ENCODE results near the gene PDCD11. TPM values are rescaled to one million over a fixed set of nuclear protein-coding genes. Genes with fewer than 3 reads are reported as not detected.

The PDCD11 gene
- total RNA-seq, 1 experiment from 2014 or later = 106 TPM

GRCh38 chr10:103394180-103394579, 2.2 kb upstream of the PDCD11 start:
- no peaks in the 10 kb centered on the region for H3K9me3 ChIP-seq (ENCODE audit: control insufficient read depth in 1 of 2, insufficient read depth in 1 of 2, low read depth in 1 of 2, low read length in 2 of 2)
- ATAC-seq (no peak), DNase-seq (ENCODE audit: low read depth, low spot score) (no peak)
- RAD21 ChIA-PET (ENCODE audit: low non-redundant PET in 1 of 2, low total read pairs in 2 of 2, uncharacterized antibody in 2 of 2, unreplicated experiment in 2 of 2) = no interaction called here
- CTCF ChIA-PET = no interaction called here
- no peaks in the 10 kb centered on the region for H3K9me2 ChIP-seq (ENCODE audit: insufficient read depth)
- H2AFZ ChIP-seq (ENCODE audit: low read depth, low read length, poor library complexity, severe bottlenecking) = no peak overlapping the region
- POLR2A ChIA-PET = interaction anchor here (0.5 kb wide), 1 partner anchor 674 kb away, joined by 3 read pairs; no protein-coding TSS in a partner anchor
- H4K20me1 ChIP-seq (ENCODE audit: insufficient read depth) = peaks cover 15% of the 10 kb centered on the region; the same call in 1 of the 2 replicates
- peaks cover 13 to 27% of the 10 kb centered on the region in 2 experiments; a peak in 3 of 4 replicates for H3K4me1 ChIP-seq (ENCODE audit: control insufficient read depth in 1 of 2, insufficient read depth in 2 of 2, low read length in 2 of 2)
- BruUV-seq (replicated peaks) = no TSS peak
- intact Hi-C loops (cut with micrococcal nuclease) = no loop called here
- H3K36me3 ChIP-seq (ENCODE audit: control insufficient read depth in 1 of 2, insufficient read depth in 2 of 2, low read length in 2 of 2) = peaks cover 34 to 56% of the 10 kb centered on the region in 2 experiments
- H3K27me3 ChIP-seq (ENCODE audit: insufficient read depth, low read length) = no peaks in the 10 kb centered on the region
- peak overlapping the region; percentile 82; the same call in 1 of the 2 replicates for H3K4me2 ChIP-seq (ENCODE audit: low read length)
- H3K4me3 ChIP-seq (replicated peaks in 1 of 2; ENCODE audit: low read depth in 1 of 2, low read length in 2 of 2) = no peak overlapping the region
- TF ChIP-seq CEBPB (IDR thresholded peaks at IDR 0.05; ENCODE audit: low read depth) = no peak
- TF ChIP-seq ZBTB33 (IDR thresholded peaks at IDR 0.05; ENCODE audit: extremely low read depth, insufficient replicate concordance, low read length) = no peak
- TF ChIP-seq ZNF274 (IDR thresholded peaks at IDR 0.05; ENCODE audit: low read depth, low read length) = no peak
- peaks cover 90% of the 10 kb centered on the region for H3K79me2 ChIP-seq (ENCODE audit: insufficient read depth, low read length)
- H3K27ac ChIP-seq (ENCODE audit: low read depth, low read length) = no peak overlapping the region
- no peak overlapping the region for H3K9ac ChIP-seq (ENCODE audit: low read length)

DNA sequence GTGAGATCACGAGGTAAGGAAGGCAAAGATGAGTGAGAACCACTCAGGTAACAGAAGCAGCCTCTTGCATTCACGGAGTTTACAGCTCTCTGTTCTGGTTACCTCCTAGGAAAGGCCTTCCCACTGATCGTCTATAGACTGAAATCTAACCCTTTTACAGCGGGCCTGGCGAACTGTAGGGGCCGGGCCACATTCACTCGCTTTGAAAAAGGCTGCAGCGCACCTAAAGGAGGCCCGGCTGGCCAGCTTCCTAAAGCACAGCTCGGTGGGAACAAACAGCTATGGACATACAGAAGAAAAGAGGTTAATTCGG, 716 bp upstream of the PDCD11 start:
- ATAC-seq = peak; percentile 0; the same call in 1 of the 2 replicates
- Histone ChIP-seq H4K20me1 (ENCODE audit: insufficient read depth) (peaks cover 15% of the 10 kb centered on the region; the same call in 1 of the 2 replicates), H3K27ac (ENCODE audit: low read depth, low read length) (peak overlapping the region; percentile 71), H3K27me3 (ENCODE audit: insufficient read depth, low read length) (no peaks in the 10 kb centered on the region), H3K9ac (ENCODE audit: low read length) (peak overlapping the region; percentile 83), H3K4me3 (replicated peaks in 1 of 2; ENCODE audit: low read depth in 1 of 2, low read length in 2 of 2) (peak overlapping the region; percentile 83 to 95), H3K9me2 (ENCODE audit: insufficient read depth) (no peaks in the 10 kb centered on the region), H3K36me3 (ENCODE audit: control insufficient read depth in 1 of 2, insufficient read depth in 2 of 2, low read length in 2 of 2) (peaks cover 42 to 60% of the 10 kb centered on the region in 2 experiments), H3K4me1 (ENCODE audit: control insufficient read depth in 1 of 2, insufficient read depth in 2 of 2, low read length in 2 of 2) (peaks cover 13 to 27% of the 10 kb centered on the region in 2 experiments; a peak in 3 of 4 replicates), H2AFZ (ENCODE audit: low read depth, low read length, poor library complexity, severe bottlenecking) (no peak overlapping the region), H3K79me2 (ENCODE audit: insufficient read depth, low read length) (peaks cover 97% of the 10 kb centered on the region), H3K4me2 (ENCODE audit: low read length) (peak overlapping the region; percentile 82), H3K9me3 (ENCODE audit: control insufficient read depth in 1 of 2, insufficient read depth in 1 of 2, low read depth in 1 of 2, low read length in 2 of 2) (no peaks in the 10 kb centered on the region)
- ChIA-PET CTCF (interaction anchor here (0.9 to 1.7 kb wide), 2 partner anchors 55 to 561 kb away, joined by 3 to 4 read pairs; no protein-coding TSS in a partner anchor), POLR2A (interaction anchor here (1.1 to 1.2 kb wide), 2 partner anchors 28 to 313 kb away, joined by 3 read pairs; no protein-coding TSS in a partner anchor), RAD21 (ENCODE audit: low non-redundant PET in 1 of 2, low total read pairs in 2 of 2, uncharacterized antibody in 2 of 2, unreplicated experiment in 2 of 2) (no interaction called here)
- DNase-seq (ENCODE audit: low read depth, low spot score) = no peak
- intact Hi-C loops (cut with micrococcal nuclease) = loop anchor here (1.0 to 2.0 kb wide), 3 partner anchors 27 to 477 kb away; partner anchors contain the start of gene CNNM2
- BruUV-seq (replicated peaks) = no TSS peak
- TF ChIP-seq, protein P1, sequence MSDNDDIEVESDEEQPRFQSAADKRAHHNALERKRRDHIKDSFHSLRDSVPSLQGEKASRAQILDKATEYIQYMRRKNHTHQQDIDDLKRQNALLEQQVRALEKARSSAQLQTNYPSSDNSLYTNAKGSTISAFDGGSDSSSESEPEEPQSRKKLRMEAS (IDR thresholded peaks at IDR 0.05) = no peak
- TF ChIP-seq, protein P2, sequence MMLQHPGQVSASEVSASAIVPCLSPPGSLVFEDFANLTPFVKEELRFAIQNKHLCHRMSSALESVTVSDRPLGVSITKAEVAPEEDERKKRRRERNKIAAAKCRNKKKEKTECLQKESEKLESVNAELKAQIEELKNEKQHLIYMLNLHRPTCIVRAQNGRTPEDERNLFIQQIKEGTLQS (IDR thresholded peaks at IDR 0.05) = no peak
- TF ChIP-seq SIN3A (IDR thresholded peaks at IDR 0.05; ENCODE audit: low read depth) (no peak), JUND (IDR thresholded peaks at IDR 0.05) (no peak), CEBPB (IDR thresholded peaks at IDR 0.05; ENCODE audit: low read depth) (no peak), ZNF274 (IDR thresholded peaks at IDR 0.05; ENCODE audit: low read depth, low read length) (no peak), POLR2A (IDR thresholded peaks at IDR 0.05; ENCODE audit: borderline replicate concordance, extremely low read depth, insufficient read depth, insufficient read length) (no peak), ELF1 (IDR thresholded peaks at IDR 0.05; ENCODE audit: borderline replicate concordance, low read depth) (no peak), CTCF (IDR thresholded peaks at IDR 0.05 in 2 of 3, conservative IDR thresholded peaks at IDR 0.05 in 1 of 3; ENCODE audit: borderline replicate concordance in 1 of 3, insufficient read depth in 1 of 3, low read depth in 2 of 3, low read length in 2 of 3) (no peak), ZBTB33 (IDR thresholded peaks at IDR 0.05; ENCODE audit: extremely low read depth, insufficient replicate concordance, low read length) (no peak), TCF7L2 (IDR thresholded peaks at IDR 0.05; ENCODE audit: borderline replicate concordance, extremely low read depth, insufficient read depth, insufficient read length) (no peak), EZH2 (IDR thresholded peaks at IDR 0.05) (no peak)
